Upper lobe of left lung (tissue), 6 donors: ENCODE results near the gene TAL2. TPM values are rescaled to one million over a fixed set of nuclear protein-coding genes. Genes with fewer than 3 reads are reported as not detected.

ENCODE experiments used
- ATAC-seq, 2 donors: fragments of 200-7000 bp; cut with Tn5 transposase; one replicate each; pipeline ENCODE4 v1.9.1; 2022; ENCODE audit warnings: mild to moderate bottlenecking in 2 of 2, moderate library complexity in 2 of 2; ENCODE audit not compliant: low FRiP score in 2 of 2
- DNase-seq, 2 donors: peaks; one replicate each; pipeline ENCODE4 v3.0.0-alpha.2; 2019 to 2020
- H3K27ac ChIP-seq, 4 donors: fragments of 200-600 bp; sonication (generic); one replicate each; pipeline ENCODE4 v1.5.1; 2016 to 2019
- H3K27me3 ChIP-seq, 4 donors: fragments of 200-600 bp; sonication (generic); one replicate each; pipeline ENCODE4 v1.5.1; 2017 to 2019
- H3K36me3 ChIP-seq, 4 donors: fragments of 200-600 bp; sonication (generic); one replicate each; pipeline ENCODE4 v1.5.1; 2016 to 2019
- H3K4me1 ChIP-seq, 4 donors: fragments of 200-600 bp; sonication (generic); one replicate each; pipeline ENCODE4 v1.5.1; 2018 to 2019
- H3K4me3 ChIP-seq, 4 donors: fragments of 200-600 bp; sonication (generic); one replicate each; pipeline ENCODE4 v1.5.1; 2017 to 2019; ENCODE audit warnings: mild to moderate bottlenecking in 2 of 4, moderate library complexity in 1 of 4
- H3K9me3 ChIP-seq, 4 donors: fragments of 200-600 bp; sonication (generic); one replicate each; pipeline ENCODE4 v1.5.1; 2018 to 2019
- CTCF ChIP-seq, 6 experiments: fragments of 450-650 bp in 4 of 6; fragments of 200-600 bp in 2 of 6; sonication (generic) in 2 of 6; IDR thresholded peaks; one replicate each; pipeline ENCODE4 v1.5.1; 2016 to 2019; ENCODE audit warnings: antibody characterized with exemption in 6 of 6
- EP300 ChIP-seq, 4 donors: sonication (generic); formaldehyde crosslinking; IDR thresholded peaks; one replicate each; pipeline ENCODE4 v1.5.1; 2017; ENCODE audit warnings: antibody characterized with exemption in 4 of 4, control low read depth in 2 of 4
- POLR2A ChIP-seq, 4 donors: fragments of 450-650 bp; IDR thresholded peaks; one replicate each; pipeline ENCODE4 v1.5.1; 2016 to 2017; ENCODE audit warnings: antibody characterized with exemption in 4 of 4, mild to moderate bottlenecking in 2 of 4
- POLR2AphosphoS5 ChIP-seq, 2 donors: sonication (generic); formaldehyde crosslinking; IDR thresholded peaks; one replicate each; pipeline ENCODE4 v1.5.1; 2017; ENCODE audit warnings: antibody characterized with exemption in 2 of 2
- WGBS, 2 donors: methylation state at CpG; one replicate each; pipeline ENCODE4 v1.1.5; 2017 to 2018; 5-methylcytosine and 5-hydroxymethylcytosine counted together
- total RNA-seq, 6 donors: library from RNA; depleted of rRNA in 4 of 6; stranded (reverse); fragments of >200 nt in 4 of 6; gene quantifications; one replicate each; pipeline versions ENCODE4 v1.1.0 to v1.2.1, GENCODE V29; 2016 to 2021
- donor health status: DM: no; HTN: no; CAD: no; lungs with moderate emphysema.
- donor health status: DM: no; HTN: yes; CAD: no; lungs with severe emphysema.

TAL2 gene
- total RNA-seq, 6 donors from 2014 or later = not detected

DNA sequence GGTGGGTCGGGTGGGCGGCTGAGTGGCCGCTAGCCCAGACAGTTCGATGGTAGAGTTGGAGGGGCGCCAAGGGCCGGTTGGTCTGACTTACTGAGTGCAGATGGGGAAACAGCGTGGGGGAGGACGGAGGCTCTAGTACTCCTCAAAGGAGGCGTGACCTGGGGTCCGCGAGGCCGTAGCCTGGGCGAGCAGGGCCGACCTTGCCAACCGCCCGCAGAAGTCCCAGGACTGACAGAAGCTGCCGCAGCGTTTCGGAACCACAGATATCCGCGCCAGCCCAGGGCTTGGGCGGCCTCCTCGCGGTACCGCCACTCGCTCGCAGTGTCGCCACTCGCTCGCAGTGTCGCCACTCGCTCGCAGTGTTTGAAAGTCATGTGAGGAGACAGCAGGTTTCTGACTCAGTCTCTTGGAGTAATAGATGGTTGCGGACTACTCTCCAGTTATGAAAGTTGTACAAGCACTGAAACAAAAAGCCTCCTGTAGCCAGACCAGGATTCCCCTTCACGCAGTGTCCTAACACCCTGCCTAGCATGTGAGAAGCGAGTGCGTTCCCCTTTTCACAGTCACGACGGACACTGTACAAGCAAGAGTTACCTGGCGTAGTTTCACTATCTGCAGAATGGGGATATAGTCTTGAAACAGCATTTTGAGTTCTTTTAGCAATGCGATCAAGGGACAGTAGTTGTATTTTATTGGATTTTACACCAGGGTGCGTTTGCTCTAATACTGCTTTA, 32.8 kb downstream of the TAL2 start:
- Histone ChIP-seq H3K36me3 (no peaks in the 10 kb centered on the region), H3K27ac (peak overlapping the region; percentile 37 to 78 (median 63)), H3K9me3 (no peaks in the 10 kb centered on the region), H3K4me1 (peaks cover 6 to 19% (median 14%) of the 10 kb centered on the region in 4 donors), H3K27me3 (peaks cover 0 to 5% (median 0%) of the 10 kb centered on the region in 4 donors), H3K4me3 (peak overlapping the region; percentile 62 to 89 (median 81))
- WGBS, 2 donors = 2 to 10% methylated on average over 12 to 42 of the region's 42 CpGs
- ATAC-seq = peak; percentile 88 to 90
- TF ChIP-seq POLR2A (IDR thresholded peaks at IDR 0.05) = peak in 1 of 4 donors; percentile 37
- no peak for TF ChIP-seq CTCF (IDR thresholded peaks at IDR 0.05)
- TF ChIP-seq POLR2AphosphoS5 (IDR thresholded peaks at IDR 0.05) = peak in 1 of 2 donors; percentile 47
- TF ChIP-seq EP300 (IDR thresholded peaks at IDR 0.05) = no peak
- peak; percentile 65 to 90 for DNase-seq

GRCh38 chr9:105696219-105696793, 34.0 kb downstream of the TAL2 start:
- ATAC-seq (no peak), DNase-seq (peak in 1 of 2 donors; percentile 21)
- Histone ChIP-seq H3K27me3 (peaks cover 0 to 5% (median 0%) of the 10 kb centered on the region in 4 donors), H3K4me3 (no peak overlapping the region), H3K27ac (no peak overlapping the region), H3K36me3 (no peaks in the 10 kb centered on the region), H3K9me3 (no peaks in the 10 kb centered on the region), H3K4me1 (peaks cover 6 to 19% (median 14%) of the 10 kb centered on the region in 4 donors)
- no peak for TF ChIP-seq EP300 (IDR thresholded peaks at IDR 0.05)
- WGBS, 2 donors = 96 to 97% methylated on average over 12 of the region's 12 CpGs

GRCh38 chr9:105697871-105698270, 35.6 kb downstream of the TAL2 start:
- DNase-seq = no peak
- H3K27ac ChIP-seq = no peak overlapping the region
- 62 to 71% methylated on average over 4 of the region's 4 CpGs for WGBS, 2 donors
- ATAC-seq = no peak
- TF ChIP-seq POLR2A (IDR thresholded peaks at IDR 0.05) (no peak), EP300 (IDR thresholded peaks at IDR 0.05) (no peak), POLR2AphosphoS5 (IDR thresholded peaks at IDR 0.05) (no peak), CTCF (IDR thresholded peaks at IDR 0.05) (no peak)
- no peak overlapping the region for H3K4me3 ChIP-seq
- peaks cover 6 to 19% (median 14%) of the 10 kb centered on the region in 4 donors for H3K4me1 ChIP-seq
- H3K36me3 ChIP-seq = no peaks in the 10 kb centered on the region
- H3K27me3 ChIP-seq = peaks cover 0 to 4% (median 0%) of the 10 kb centered on the region in 4 donors
- H3K9me3 ChIP-seq = no peaks in the 10 kb centered on the region

DNA sequence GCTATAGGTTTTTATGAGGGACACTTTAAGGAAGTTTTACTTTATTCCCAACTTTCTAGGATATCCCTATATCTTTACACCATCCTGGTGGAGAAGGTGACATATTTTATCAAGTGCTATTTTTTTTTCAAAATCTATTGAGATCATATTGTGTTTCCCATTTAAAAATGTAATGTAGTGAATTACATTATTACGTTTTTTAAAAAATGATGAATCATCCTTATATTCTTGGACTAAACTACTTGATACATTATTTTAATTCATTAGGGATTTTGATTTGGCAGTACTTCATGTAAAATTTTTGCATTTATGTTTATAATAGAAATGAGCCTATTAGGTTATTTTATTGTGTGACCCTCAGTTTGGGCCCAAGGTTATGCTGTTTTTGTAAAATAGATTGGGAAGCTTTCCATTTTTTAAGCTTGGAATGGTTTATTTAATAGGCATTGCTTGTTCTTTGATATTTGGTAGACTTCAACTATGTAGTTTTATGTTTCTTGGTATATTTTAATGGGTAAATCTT, 36.2 kb downstream of the TAL2 start:
- 91 to 98% methylated on average over 1 of the region's 1 CpG for WGBS, 2 donors

More for the DNA sequence above, 36.2 kb downstream of the TAL2 start:
- TF ChIP-seq POLR2A (IDR thresholded peaks at IDR 0.05) (no peak), EP300 (IDR thresholded peaks at IDR 0.05) (no peak), CTCF (IDR thresholded peaks at IDR 0.05) (no peak), POLR2AphosphoS5 (IDR thresholded peaks at IDR 0.05) (no peak)
- no peak overlapping the region for H3K27ac ChIP-seq
- DNase-seq (no peak), ATAC-seq (no peak)
- H3K4me3 ChIP-seq = no peak overlapping the region
- no peaks in the 10 kb centered on the region for H3K27me3 ChIP-seq
- H3K9me3 ChIP-seq = no peaks in the 10 kb centered on the region
- no peaks in the 10 kb centered on the region for H3K36me3 ChIP-seq
- H3K4me1 ChIP-seq = peaks cover 6 to 16% (median 11%) of the 10 kb centered on the region in 4 donors
